H9 (cell line): ENCODE measurements around the gene CDH26. TPM values are rescaled to one million over a fixed set of nuclear protein-coding genes. Genes with fewer than 3 reads are reported as not detected.

Experiments
- DNase-seq: peaks from one replicate; pipeline ENCODE4 v3.0.0-alpha.2; 2017
- H2AFZ ChIP-seq: one replicate; pipeline ENCODE4 v1.6.1; 2013; ENCODE audit warnings: mild to moderate bottlenecking, low read length, control low read depth, moderate library complexity
- H2AK5ac ChIP-seq: 2 replicates; pipeline ENCODE4 v1.6.1; 2013; ENCODE audit warnings: low read length, control low read depth, mixed read lengths; ENCODE audit not compliant: insufficient read length
- H2BK120ac ChIP-seq: one replicate; pipeline ENCODE4 v1.6.1; 2013; ENCODE audit warnings: low read depth, mild to moderate bottlenecking, low read length, control low read depth, inconsistent platforms; ENCODE audit not compliant: poor library complexity, severe bottlenecking
- H2BK12ac ChIP-seq: 2 replicates; pipeline ENCODE4 v1.6.1; 2013; ENCODE audit warnings: low read length, control low read depth, mixed read lengths, low read depth; ENCODE audit not compliant: insufficient read length
- H2BK15ac ChIP-seq: 2 replicates; pipeline ENCODE4 v1.6.1; 2013; ENCODE audit warnings: low read depth, low read length, control low read depth
- H2BK20ac ChIP-seq: one replicate; pipeline ENCODE4 v1.6.1; 2013; ENCODE audit warnings: low read depth, mild to moderate bottlenecking, low read length, control low read depth, inconsistent platforms; ENCODE audit not compliant: poor library complexity, severe bottlenecking
- H2BK5ac ChIP-seq: 2 replicates; pipeline ENCODE4 v1.6.1; 2013; ENCODE audit warnings: low read length, control low read depth, mixed read lengths; ENCODE audit not compliant: insufficient read length
- H3K14ac ChIP-seq: 2 replicates; pipeline ENCODE4 v1.6.1; 2013; ENCODE audit warnings: low read length, control low read depth; ENCODE audit not compliant: insufficient read depth
- H3K18ac ChIP-seq: 2 replicates; pipeline ENCODE4 v1.6.1; 2013; ENCODE audit warnings: low read depth, mild to moderate bottlenecking, mixed read lengths, low read length, control low read depth; ENCODE audit not compliant: insufficient read length
- H3K23ac ChIP-seq: 2 replicates; pipeline ENCODE4 v1.6.1; 2013; ENCODE audit warnings: low read length, control low read depth, mixed read lengths, low read depth; ENCODE audit not compliant: insufficient read length
- H3K23me2 ChIP-seq: 2 replicates; pipeline ENCODE4 v1.6.1; 2013; ENCODE audit warnings: low read depth, mild to moderate bottlenecking, mixed read lengths, low read length, control low read depth; ENCODE audit not compliant: insufficient read length, poor library complexity, severe bottlenecking
- H3K27ac ChIP-seq: 2 replicates; pipeline ENCODE4 v1.5.1; 2013; ENCODE audit warnings: low read length, control low read depth, mixed read lengths, low read depth; ENCODE audit not compliant: insufficient read length
- H3K27me3 ChIP-seq: 2 replicates; pipeline ENCODE4 v1.6.1; 2013; ENCODE audit warnings: low read length, control low read depth, inconsistent platforms; ENCODE audit not compliant: insufficient read depth
- H3K4ac ChIP-seq: 2 replicates; pipeline ENCODE4 v1.6.1; 2013; ENCODE audit warnings: low read depth, mild to moderate bottlenecking, control low read depth, inconsistent platforms, low read length, moderate library complexity
- H3K4me1 ChIP-seq: 2 replicates; pipeline ENCODE4 v1.6.1; 2013; ENCODE audit warnings: low read length, control low read depth, inconsistent platforms; ENCODE audit not compliant: insufficient read depth
- H3K4me2 ChIP-seq: 2 replicates; pipeline ENCODE4 v1.6.1; 2013; ENCODE audit warnings: low read length, control low read depth, mixed read lengths; ENCODE audit not compliant: insufficient read length, insufficient read depth
- H3K56ac ChIP-seq: 2 replicates; pipeline ENCODE4 v1.6.1; 2013; ENCODE audit warnings: low read depth, mild to moderate bottlenecking, mixed read lengths, low read length, control low read depth; ENCODE audit not compliant: insufficient read length
- H3K79me1 ChIP-seq: 2 replicates; pipeline ENCODE4 v1.6.1; 2013; ENCODE audit warnings: low read depth, mild to moderate bottlenecking, moderate library complexity, low read length, control low read depth, inconsistent platforms; ENCODE audit not compliant: insufficient read depth, poor library complexity, severe bottlenecking
- H3K79me2 ChIP-seq: 2 replicates; pipeline ENCODE4 v1.6.1; 2013; ENCODE audit warnings: low read length, control low read depth, inconsistent platforms; ENCODE audit not compliant: insufficient read depth
- H3K9ac ChIP-seq: 2 replicates; pipeline ENCODE4 v1.6.1; 2013; ENCODE audit warnings: low read length, control low read depth, mixed read lengths; ENCODE audit not compliant: insufficient read length; ENCODE audit errors: extremely low read depth
- H3K9me3 ChIP-seq: one replicate; pipeline ENCODE4 v1.6.1; 2013; ENCODE audit warnings: low read depth, low read length, inconsistent platforms; ENCODE audit not compliant: control insufficient read depth
- H3T11ph ChIP-seq: one replicate; pipeline ENCODE4 v1.6.1; 2013; ENCODE audit warnings: mild to moderate bottlenecking, low read length, control low read depth, inconsistent platforms
- H4K20me1 ChIP-seq: one replicate; pipeline ENCODE4 v1.6.1; 2013; ENCODE audit not compliant: control insufficient read depth, insufficient read length, insufficient read depth
- H4K5ac ChIP-seq: 2 replicates; pipeline ENCODE4 v1.6.1; 2013; ENCODE audit warnings: low read depth, mild to moderate bottlenecking, mixed read lengths, low read length, control low read depth; ENCODE audit not compliant: insufficient read length
- H4K8ac ChIP-seq: replicated peaks from 2 replicates; pipeline ENCODE4 v1.6.1; 2013; ENCODE audit warnings: low read length, control low read depth, mixed read lengths, low read depth; ENCODE audit not compliant: insufficient read length
- H4K91ac ChIP-seq: 2 replicates; pipeline ENCODE4 v1.6.1; 2013; ENCODE audit warnings: low read depth, mild to moderate bottlenecking, moderate library complexity, mixed read lengths, low read length, control low read depth; ENCODE audit not compliant: insufficient read length
- H3K27ac Mint-ChIP-seq, 3 experiments: 2 replicates in 2 of 3; 3 replicates in 1 of 3; pipeline ENCODE4 v1.8.0; 2020 to 2021; ENCODE audit warnings: mixed read lengths in 3 of 3, mild to moderate bottlenecking in 1 of 3, moderate library complexity in 1 of 3
- H3K27me3 Mint-ChIP-seq: 2 replicates; pipeline ENCODE4 v1.8.0; 2021; ENCODE audit warnings: low read depth, mild to moderate bottlenecking, moderate library complexity, mixed read lengths
- H3K36me3 Mint-ChIP-seq, 3 experiments: 2 replicates in 2 of 3; 3 replicates in 1 of 3; pipeline ENCODE4 v1.8.0; 2020 to 2021; ENCODE audit warnings: low read depth in 3 of 3, mixed read lengths in 3 of 3; ENCODE audit not compliant: insufficient read depth in 1 of 3
- H3K4me1 Mint-ChIP-seq, 2 experiments: 2 replicates each; pipeline ENCODE4 v1.8.0; 2020; ENCODE audit warnings: mixed read lengths in 2 of 2
- H3K4me3 Mint-ChIP-seq, 2 experiments: 2 replicates in 1 of 2; 3 replicates in 1 of 2; pipeline ENCODE4 v1.8.0; 2020 to 2021; ENCODE audit warnings: mild to moderate bottlenecking in 2 of 2, mixed read lengths in 2 of 2, moderate library complexity in 1 of 2
- H3K9me3 Mint-ChIP-seq, 2 experiments: 2 replicates in 1 of 2; 3 replicates in 1 of 2; pipeline ENCODE4 v1.8.0; 2020; ENCODE audit warnings: mild to moderate bottlenecking in 2 of 2, mixed read lengths in 2 of 2, moderate library complexity in 1 of 2
- WGBS: extraction: QIAGEN DNeasy Blood & Tissue Kit; methylation state at CpG from one replicate; pipeline ENCODE4 v1.1.7; 2013; ENCODE audit warnings: missing lambda C conversion rate, low lambda C conversion rate, mixed read lengths; ENCODE audit not compliant: insufficient read length; ENCODE audit errors: extremely low coverage; 5-methylcytosine and 5-hydroxymethylcytosine counted together
- total RNA-seq: library from RNA; stranded (reverse); gene quantifications from 2 replicates; pipeline ENCODE4 v1.2.1, GENCODE V29; 2021
- TF ChIP-seq, protein P1 (sequence below): fragments of 200-600 bp; sonication (generic); conservative IDR thresholded peaks from 3 replicates; pipeline ENCODE4 v1.8.0; 2021; ENCODE audit warnings: antibody characterized with exemption, mild to moderate bottlenecking

The CDH26 gene
- total RNA-seq, 1 experiment from 2014 or later: 0.79 TPM

DNA sequence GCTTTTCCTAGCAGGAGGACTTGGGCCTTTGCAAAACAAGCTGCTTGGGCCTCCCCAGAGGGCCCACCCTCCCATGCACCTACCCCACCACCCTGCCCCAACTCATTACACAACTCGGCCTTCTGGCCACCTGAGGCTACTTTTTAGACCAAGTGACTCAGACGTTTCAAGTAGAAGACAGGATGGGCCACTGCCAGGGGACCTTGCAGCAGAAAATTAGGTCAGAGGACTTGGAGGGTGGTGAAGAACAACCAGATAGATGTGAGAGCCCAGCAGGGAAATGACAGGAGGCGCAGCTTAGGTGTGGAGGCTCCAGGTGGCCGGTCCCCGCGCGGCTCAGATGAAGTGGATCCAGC is 19.5 kb upstream of the CDH26 start:
- H3K56ac ChIP-seq: no peak overlapping the region
- H3K4me3 Mint-ChIP-seq: peak overlapping the region; percentile 39 to 67; a peak in 3 of 5 replicates
- H3K18ac ChIP-seq: no peak overlapping the region
- no peak overlapping the region for H3K27ac Mint-ChIP-seq
- H4K5ac ChIP-seq: no peak overlapping the region
- no peaks in the 10 kb centered on the region for H3K4me1 ChIP-seq
- WGBS: no CpG with 5 or more reads among the region's 7 CpGs
- H3K4ac ChIP-seq: no peak overlapping the region
- H2BK20ac ChIP-seq: no peak overlapping the region
- TF ChIP-seq, protein P1, sequence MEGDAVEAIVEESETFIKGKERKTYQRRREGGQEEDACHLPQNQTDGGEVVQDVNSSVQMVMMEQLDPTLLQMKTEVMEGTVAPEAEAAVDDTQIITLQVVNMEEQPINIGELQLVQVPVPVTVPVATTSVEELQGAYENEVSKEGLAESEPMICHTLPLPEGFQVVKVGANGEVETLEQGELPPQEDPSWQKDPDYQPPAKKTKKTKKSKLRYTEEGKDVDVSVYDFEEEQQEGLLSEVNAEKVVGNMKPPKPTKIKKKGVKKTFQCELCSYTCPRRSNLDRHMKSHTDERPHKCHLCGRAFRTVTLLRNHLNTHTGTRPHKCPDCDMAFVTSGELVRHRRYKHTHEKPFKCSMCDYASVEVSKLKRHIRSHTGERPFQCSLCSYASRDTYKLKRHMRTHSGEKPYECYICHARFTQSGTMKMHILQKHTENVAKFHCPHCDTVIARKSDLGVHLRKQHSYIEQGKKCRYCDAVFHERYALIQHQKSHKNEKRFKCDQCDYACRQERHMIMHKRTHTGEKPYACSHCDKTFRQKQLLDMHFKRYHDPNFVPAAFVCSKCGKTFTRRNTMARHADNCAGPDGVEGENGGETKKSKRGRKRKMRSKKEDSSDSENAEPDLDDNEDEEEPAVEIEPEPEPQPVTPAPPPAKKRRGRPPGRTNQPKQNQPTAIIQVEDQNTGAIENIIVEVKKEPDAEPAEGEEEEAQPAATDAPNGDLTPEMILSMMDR: no peak
- no peak overlapping the region for H2BK120ac ChIP-seq
- DNase-seq: no peak
- H3K27ac ChIP-seq: no peak overlapping the region
- H3K79me2 ChIP-seq: no peaks in the 10 kb centered on the region
- H3K23me2 ChIP-seq: peaks cover 9% of the 10 kb centered on the region
- no peak overlapping the region for H3K9ac ChIP-seq
- H4K20me1 ChIP-seq: no peaks in the 10 kb centered on the region
- H3K36me3 Mint-ChIP-seq: peaks cover 8 to 15% (median 12%) of the 10 kb centered on the region in 3 experiments
- H2BK5ac ChIP-seq: no peak overlapping the region
- no peak overlapping the region for H3T11ph ChIP-seq
- no peaks in the 10 kb centered on the region for H3K79me1 ChIP-seq
- H2AFZ ChIP-seq: no peak overlapping the region
- no peaks in the 10 kb centered on the region for H3K9me3 ChIP-seq
- no peak overlapping the region for H2AK5ac ChIP-seq
- H3K14ac ChIP-seq: no peak overlapping the region
- no peak overlapping the region for H3K23ac ChIP-seq
- H3K9me3 Mint-ChIP-seq: peaks cover 6% of the 10 kb centered on the region in 2 experiments; a peak in 3 of 5 replicates
- H4K8ac ChIP-seq: no peak overlapping the region
- H3K27me3 Mint-ChIP-seq: peaks cover 40% of the 10 kb centered on the region
- peaks cover 10% of the 10 kb centered on the region; the same call in 1 of the 2 replicates for H3K27me3 ChIP-seq
- peaks cover 8 to 11% of the 10 kb centered on the region in 2 experiments for H3K4me1 Mint-ChIP-seq
- no peak overlapping the region for H3K4me2 ChIP-seq
- H2BK15ac ChIP-seq: no peak overlapping the region
- no peak overlapping the region for H2BK12ac ChIP-seq
- H4K91ac ChIP-seq: no peak overlapping the region
